ENCODE results near the gene RNU1-3.
"Not testable (repeated sequence)": the region's sequence is repeated elsewhere in the genome, so short reads cannot be mapped to it uniquely, and the experiment has no call there.

- TF ChIP-seq CTCF (conservative IDR thresholded peaks at IDR 0.05; ENCODE audit: low read depth, low read length); EZH2 (IDR thresholded peaks at IDR 0.05; ENCODE audit: borderline replicate concordance, low read depth, low read length, poor library complexity, severe bottlenecking): not testable (repeated sequence)
These were observed 19.0 kb upstream of the RNU1-3 start for GRCh38 chr1:16685445-16686371.
